AG10803 (cell line): ENCODE data around the gene ETAA1.

Experiments
- DNase-seq: peaks from one replicate; pipeline ENCODE4 v3.0.0; 2010; ENCODE audit warnings: low read depth
- H3K4me3 ChIP-seq: 2 replicates; pipeline ENCODE4 v1.5.1; 2011; ENCODE audit warnings: mild to moderate bottlenecking, low read length, control low read depth
- CTCF ChIP-seq: conservative IDR thresholded peaks from 2 replicates; pipeline ENCODE4 v1.5.1; 2011; ENCODE audit warnings: mild to moderate bottlenecking, low read length, control low read depth, inconsistent platforms

ETAA1 gene

GRCh38 chr2:67436221-67436620, 39.1 kb downstream of the ETAA1 start:
- no peak overlapping the region for H3K4me3 ChIP-seq
- TF ChIP-seq CTCF = no peak
- peak; percentile 6 for DNase-seq

DNA sequence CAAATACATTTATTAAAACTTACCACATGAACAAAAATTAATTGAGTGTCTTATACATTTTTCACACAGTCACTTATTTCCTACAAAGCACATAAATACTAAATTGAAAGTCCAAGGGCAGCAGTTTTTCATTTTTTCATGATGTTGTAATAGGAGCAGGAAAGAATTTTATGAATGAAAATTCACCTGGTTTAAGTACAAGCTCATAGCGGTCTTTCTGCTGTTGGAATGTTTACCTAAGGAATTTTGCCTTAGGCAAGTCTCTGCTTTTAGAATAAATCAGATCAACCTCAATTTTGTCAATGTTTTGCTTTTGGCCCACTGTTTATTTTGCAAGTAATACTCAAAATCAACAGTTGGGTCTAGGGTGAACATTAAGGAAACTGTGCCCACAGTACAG, 40.0 kb downstream of the ETAA1 start:
- no peak for TF ChIP-seq CTCF
- no peak for DNase-seq
- no peak overlapping the region for H3K4me3 ChIP-seq

DNA sequence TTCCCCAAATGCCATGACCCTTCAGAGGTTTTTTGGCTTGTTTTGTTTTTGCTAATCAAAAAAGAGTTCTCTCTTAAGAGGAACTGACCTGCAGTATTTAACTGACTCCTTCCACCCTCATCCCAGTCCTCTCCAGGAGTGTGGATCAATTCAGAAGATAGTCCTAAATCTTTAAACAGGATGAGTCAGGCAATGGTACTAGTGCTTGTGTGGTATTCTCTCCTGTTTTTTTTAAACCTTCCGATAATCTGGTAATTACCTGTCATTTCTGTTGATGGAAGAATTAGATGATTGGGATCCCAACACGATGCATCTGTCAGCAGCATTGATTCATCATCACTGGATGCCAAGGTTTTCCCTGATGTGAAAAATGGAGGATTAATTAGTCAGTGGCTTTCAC, 41.2 kb downstream of the ETAA1 start:
- DNase-seq = no peak
- H3K4me3 ChIP-seq = no peak overlapping the region
- TF ChIP-seq CTCF = no peak

- no peak for DNase-seq
- no peak for TF ChIP-seq CTCF
- no peak overlapping the region for H3K4me3 ChIP-seq
Measured at GRCh38 chr2:67445652-67446268, 48.6 kb downstream of the ETAA1 start.

DNA sequence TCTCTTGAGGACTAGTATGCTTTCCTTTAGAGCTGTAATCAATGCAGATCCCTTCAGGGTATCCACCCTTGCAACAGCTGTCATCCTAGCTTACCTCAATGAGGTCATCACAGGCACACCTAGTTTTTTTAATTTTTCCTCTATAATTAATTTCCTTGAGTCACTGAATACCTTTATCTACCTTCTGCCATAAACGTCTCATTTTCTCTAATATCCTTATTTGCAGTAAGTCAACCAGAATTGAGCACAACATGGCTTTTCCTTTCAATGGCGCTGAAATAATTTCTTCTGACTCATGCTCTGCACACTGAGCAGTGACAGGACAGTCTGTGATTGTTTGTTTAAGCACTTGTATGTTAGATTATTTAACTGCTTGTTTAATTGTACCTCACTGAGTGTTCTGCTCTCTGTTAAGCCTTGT, 49.4 kb downstream of the ETAA1 start:
- no peak for DNase-seq
- no peak overlapping the region for H3K4me3 ChIP-seq
- TF ChIP-seq CTCF = no peak

GRCh38 chr2:67448648-67449047, 51.5 kb downstream of the ETAA1 start:
- TF ChIP-seq CTCF = no peak
- no peak for DNase-seq
- no peak overlapping the region for H3K4me3 ChIP-seq

DNA sequence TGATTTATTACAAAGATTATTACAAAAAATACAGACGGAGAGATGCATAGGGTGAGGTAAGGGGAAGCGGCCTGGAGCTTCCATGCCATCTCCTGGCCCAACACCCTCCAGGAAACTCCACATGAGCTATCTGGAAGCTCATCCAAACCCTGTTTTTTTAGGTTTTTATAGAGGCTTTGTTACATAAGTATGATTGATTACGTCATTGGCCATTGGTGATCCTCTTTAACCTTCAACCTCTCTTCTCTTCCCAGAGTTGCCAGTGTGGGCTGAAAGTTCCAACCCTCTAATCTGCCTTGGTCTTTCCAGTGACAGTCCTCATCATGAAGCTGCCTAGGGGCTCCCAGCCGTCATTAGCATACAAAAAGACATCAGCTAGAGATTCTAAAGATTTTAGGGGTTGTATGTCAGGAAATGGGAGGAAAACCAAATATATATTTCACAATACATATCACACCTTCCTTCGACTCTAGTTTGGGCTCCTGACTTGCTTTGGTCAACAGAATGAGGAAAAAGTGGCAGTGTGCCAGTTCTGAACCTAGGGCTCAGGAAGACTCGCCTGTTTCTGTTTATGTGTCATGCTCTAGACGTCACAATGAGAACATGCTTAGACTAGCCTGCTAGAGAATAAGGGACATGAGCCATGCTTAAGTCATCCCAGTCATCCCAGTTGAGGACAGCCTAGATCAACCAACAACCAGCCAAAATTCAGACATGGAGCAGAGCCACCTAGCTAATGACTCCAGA, 54.1 kb downstream of the ETAA1 start:
- no peak overlapping the region for H3K4me3 ChIP-seq
- DNase-seq = peak; percentile 34
- no peak for TF ChIP-seq CTCF
